HFFc6 (cell line): ENCODE results near the gene GSN. TPM values are rescaled to one million over a fixed set of nuclear protein-coding genes. Genes with fewer than 3 reads are reported as not detected.

ENCODE experiments used
- DNase-seq: peaks from one replicate; pipeline ENCODE4 v3.0.0-alpha.2; 2018
- H3K27ac Mint-ChIP-seq: 2 replicates; pipeline ENCODE4 v1.8.0; 2020; ENCODE audit warnings: mild to moderate bottlenecking, mixed read lengths
- H3K27me3 Mint-ChIP-seq: 2 replicates; pipeline ENCODE4 v1.8.0; 2021; ENCODE audit warnings: mild to moderate bottlenecking, moderate library complexity, mixed read lengths; ENCODE audit not compliant: insufficient read depth
- H3K36me3 Mint-ChIP-seq: 2 replicates; pipeline ENCODE4 v1.8.0; 2021; ENCODE audit warnings: low read depth, mixed read lengths
- H3K4me1 Mint-ChIP-seq: 2 replicates; pipeline ENCODE4 v1.8.0; 2020; ENCODE audit warnings: low read depth, mixed read lengths
- H3K4me3 Mint-ChIP-seq: 2 replicates; pipeline ENCODE4 v1.8.0; 2020; ENCODE audit warnings: mild to moderate bottlenecking, moderate library complexity, mixed read lengths
- H3K9me3 Mint-ChIP-seq: 2 replicates; pipeline ENCODE4 v1.8.0; 2020; ENCODE audit warnings: mild to moderate bottlenecking, mixed read lengths
- total RNA-seq, 6 experiments: library from RNA; stranded (reverse); fragmentation: NEBNext Ultra II Directional; extraction: Animal tissue kit (Norgen Biotek cat#: 25700); gene quantifications; 2 replicates in 1 of 6; 3 replicates in 5 of 6; pipeline ENCODE4 v1.2.3, GENCODE V29; 2021
- TF ChIP-seq, protein P1 (sequence below): fragments of 200-600 bp; sonication (generic); IDR thresholded peaks from 2 replicates; pipeline ENCODE4 v1.5.0; 2021; ENCODE audit warnings: antibody characterized with exemption, mild to moderate bottlenecking

Gene GSN
- total RNA-seq, 6 experiments from 2014 or later: 288 to 394 (median 318) TPM

GRCh38 chr9:121354141-121354540, 86.2 kb downstream of the GSN start:
- Mint-ChIP-seq H3K27me3 (no peaks in the 10 kb centered on the region; the same call in 1 of the 2 replicates), H3K36me3 (peaks cover 36% of the 10 kb centered on the region), H3K4me3 (no peak overlapping the region), H3K27ac (no peak overlapping the region), H3K9me3 (no peaks in the 10 kb centered on the region), H3K4me1 (peaks cover 83% of the 10 kb centered on the region)
- TF ChIP-seq, protein P1, sequence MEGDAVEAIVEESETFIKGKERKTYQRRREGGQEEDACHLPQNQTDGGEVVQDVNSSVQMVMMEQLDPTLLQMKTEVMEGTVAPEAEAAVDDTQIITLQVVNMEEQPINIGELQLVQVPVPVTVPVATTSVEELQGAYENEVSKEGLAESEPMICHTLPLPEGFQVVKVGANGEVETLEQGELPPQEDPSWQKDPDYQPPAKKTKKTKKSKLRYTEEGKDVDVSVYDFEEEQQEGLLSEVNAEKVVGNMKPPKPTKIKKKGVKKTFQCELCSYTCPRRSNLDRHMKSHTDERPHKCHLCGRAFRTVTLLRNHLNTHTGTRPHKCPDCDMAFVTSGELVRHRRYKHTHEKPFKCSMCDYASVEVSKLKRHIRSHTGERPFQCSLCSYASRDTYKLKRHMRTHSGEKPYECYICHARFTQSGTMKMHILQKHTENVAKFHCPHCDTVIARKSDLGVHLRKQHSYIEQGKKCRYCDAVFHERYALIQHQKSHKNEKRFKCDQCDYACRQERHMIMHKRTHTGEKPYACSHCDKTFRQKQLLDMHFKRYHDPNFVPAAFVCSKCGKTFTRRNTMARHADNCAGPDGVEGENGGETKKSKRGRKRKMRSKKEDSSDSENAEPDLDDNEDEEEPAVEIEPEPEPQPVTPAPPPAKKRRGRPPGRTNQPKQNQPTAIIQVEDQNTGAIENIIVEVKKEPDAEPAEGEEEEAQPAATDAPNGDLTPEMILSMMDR: no peak
- DNase-seq: no peak

DNA sequence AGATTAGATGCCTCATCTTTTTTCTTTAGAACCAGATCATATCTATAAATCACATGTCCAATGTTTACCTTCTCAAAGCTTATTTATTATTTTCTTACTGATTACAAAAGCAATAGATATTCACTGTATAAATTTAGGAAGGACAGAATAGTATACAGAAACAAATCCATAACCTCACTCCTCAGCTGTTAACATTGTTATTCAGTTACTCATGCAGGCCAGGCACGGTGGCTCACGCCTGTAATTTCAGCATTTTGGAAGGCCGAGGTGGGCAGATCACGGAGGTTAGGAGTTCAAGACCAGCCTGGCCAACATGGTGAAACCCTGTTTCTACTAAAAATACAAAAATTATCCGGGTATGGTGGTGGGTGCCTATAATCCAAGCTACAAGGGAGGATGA, 86.8 kb downstream of the GSN start:
- no peaks in the 10 kb centered on the region; the same call in 1 of the 2 replicates for H3K27me3 Mint-ChIP-seq
- TF ChIP-seq, protein P1: no peak
- no peak for DNase-seq
- H3K4me3 Mint-ChIP-seq: no peak overlapping the region
- H3K36me3 Mint-ChIP-seq: peaks cover 38% of the 10 kb centered on the region
- H3K9me3 Mint-ChIP-seq: no peaks in the 10 kb centered on the region
- peaks cover 84% of the 10 kb centered on the region for H3K4me1 Mint-ChIP-seq
- H3K27ac Mint-ChIP-seq: peak overlapping the region; percentile 40; the same call in 1 of the 2 replicates

DNA sequence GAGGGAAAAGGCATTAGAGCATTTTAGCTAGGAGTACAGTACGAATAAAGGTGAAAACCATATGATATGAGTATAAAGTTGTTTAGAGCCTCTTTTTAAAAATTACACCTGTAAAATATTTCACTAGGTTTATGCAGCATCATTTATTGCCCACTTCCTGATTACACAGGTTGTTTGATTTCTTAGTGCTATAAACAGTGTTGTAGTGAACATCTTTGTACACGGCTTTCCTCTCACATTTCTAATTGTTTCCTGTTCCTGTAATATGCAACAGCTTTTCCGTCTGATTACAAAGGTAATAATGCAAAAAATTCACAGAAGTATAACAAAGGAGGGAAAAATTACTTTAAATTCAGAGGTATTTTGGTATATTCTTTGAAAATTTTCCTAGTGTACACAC, 89.0 kb downstream of the GSN start:
- peak overlapping the region; percentile 7; the same call in 1 of the 2 replicates for H3K4me3 Mint-ChIP-seq
- H3K4me1 Mint-ChIP-seq: peaks cover 84% of the 10 kb centered on the region
- peaks cover 42% of the 10 kb centered on the region for H3K36me3 Mint-ChIP-seq
- H3K9me3 Mint-ChIP-seq: no peaks in the 10 kb centered on the region
- peak overlapping the region; percentile 53 for H3K27ac Mint-ChIP-seq
- DNase-seq: no peak
- no peaks in the 10 kb centered on the region; the same call in 1 of the 2 replicates for H3K27me3 Mint-ChIP-seq
- TF ChIP-seq, protein P1: no peak

DNA sequence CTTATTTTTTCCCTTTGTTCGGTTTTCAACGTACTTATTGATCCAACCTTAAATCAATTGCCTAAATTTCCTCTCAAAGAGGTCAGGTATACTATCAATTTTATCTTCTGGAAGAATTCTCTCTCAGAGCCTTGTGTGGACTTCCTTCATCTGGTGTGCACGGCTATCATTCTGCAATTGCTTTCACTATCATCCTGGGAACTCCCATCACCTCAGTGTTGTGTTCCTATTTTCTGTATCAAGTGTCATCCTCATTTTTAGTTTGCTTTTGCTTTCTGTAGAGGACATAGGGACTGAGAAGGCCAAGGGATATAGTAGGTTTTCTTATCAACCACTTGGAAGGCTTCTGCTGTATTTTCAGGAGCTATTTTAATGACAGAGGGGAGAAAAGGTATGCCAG, 90.8 kb downstream of the GSN start:
- no peak for DNase-seq
- H3K4me3 Mint-ChIP-seq: no peak overlapping the region
- TF ChIP-seq, protein P1: no peak
- peak overlapping the region; percentile 64 for H3K27ac Mint-ChIP-seq
- peaks cover 85% of the 10 kb centered on the region for H3K4me1 Mint-ChIP-seq
- no peaks in the 10 kb centered on the region for H3K9me3 Mint-ChIP-seq
- H3K27me3 Mint-ChIP-seq: no peaks in the 10 kb centered on the region
- peaks cover 35% of the 10 kb centered on the region for H3K36me3 Mint-ChIP-seq

DNA sequence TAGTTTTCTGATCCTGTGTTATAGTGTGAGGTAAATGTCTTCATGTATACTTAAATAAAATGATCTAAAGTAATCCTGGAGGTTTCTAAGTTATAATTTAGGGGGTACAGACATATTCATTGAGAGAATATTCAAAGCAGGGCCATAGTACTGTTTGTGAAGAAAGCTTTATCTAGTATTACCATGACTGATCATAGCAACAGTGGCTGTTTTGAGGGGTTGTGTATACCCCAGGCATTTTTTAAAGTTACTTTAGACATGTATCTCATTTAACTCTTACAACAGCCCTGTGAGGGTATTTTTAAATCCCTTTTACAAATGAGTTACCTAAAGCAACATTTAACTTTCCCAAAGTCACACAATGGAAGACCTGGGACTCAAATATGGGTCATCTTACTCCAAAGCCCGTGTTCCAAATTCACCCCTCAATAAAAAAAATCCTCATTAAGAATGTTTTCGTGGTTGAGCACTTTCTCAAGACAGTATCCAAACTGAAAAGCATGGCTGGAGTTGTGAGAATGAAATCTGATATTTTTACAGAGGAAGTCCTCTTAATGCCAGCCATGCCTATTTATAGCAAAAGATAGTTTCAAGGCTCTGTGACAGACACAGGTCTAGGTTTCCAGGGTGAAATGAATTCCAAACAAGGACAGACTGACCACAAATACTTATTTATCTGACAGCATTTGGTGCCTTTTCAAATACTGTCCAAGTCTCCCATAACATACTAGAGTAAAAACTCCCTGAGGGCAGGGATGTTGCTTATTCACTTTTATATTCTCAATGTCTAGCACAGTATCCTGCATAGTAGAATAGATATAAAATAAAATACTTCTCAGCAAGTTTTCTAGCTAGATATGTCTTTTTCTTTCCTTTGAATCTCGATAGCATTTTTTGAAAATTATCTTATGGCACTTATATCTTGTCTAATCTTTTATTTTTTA, 91.7 kb downstream of the GSN start:
- peaks cover 34% of the 10 kb centered on the region for H3K36me3 Mint-ChIP-seq
- H3K27me3 Mint-ChIP-seq: no peaks in the 10 kb centered on the region; the same call in 1 of the 2 replicates
- H3K4me3 Mint-ChIP-seq: no peak overlapping the region
- TF ChIP-seq, protein P1: no peak
- H3K4me1 Mint-ChIP-seq: peaks cover 88% of the 10 kb centered on the region
- H3K9me3 Mint-ChIP-seq: no peaks in the 10 kb centered on the region
- peak; percentile 53 for DNase-seq
- H3K27ac Mint-ChIP-seq: peak overlapping the region; percentile 64
